Lung microvascular endothelial cell (primary cell): ENCODE results near the gene ZNF653. TPM values are rescaled to one million over a fixed set of nuclear protein-coding genes. Genes with fewer than 3 reads are reported as not detected.
"Not testable (repeated sequence)": the region's sequence is repeated elsewhere in the genome, so short reads cannot be mapped to it uniquely, and the experiment has no call there.

ENCODE experiments used
- DNase-seq, 2 donors: peaks; one replicate each; pipeline versions ENCODE4 v3.0.0 to v3.0.0-alpha.2; 2010; ENCODE audit warnings: low read depth in 2 of 2
- total RNA-seq: library from RNA; depleted of rRNA; stranded (reverse); fragments of >200 nt; gene quantifications from 2 replicates; pipeline ENCODE4 v1.2.1, GENCODE V29; 2014

The ZNF653 gene
- total RNA-seq, 1 donor from 2014 or later = 7.5 TPM

DNA sequence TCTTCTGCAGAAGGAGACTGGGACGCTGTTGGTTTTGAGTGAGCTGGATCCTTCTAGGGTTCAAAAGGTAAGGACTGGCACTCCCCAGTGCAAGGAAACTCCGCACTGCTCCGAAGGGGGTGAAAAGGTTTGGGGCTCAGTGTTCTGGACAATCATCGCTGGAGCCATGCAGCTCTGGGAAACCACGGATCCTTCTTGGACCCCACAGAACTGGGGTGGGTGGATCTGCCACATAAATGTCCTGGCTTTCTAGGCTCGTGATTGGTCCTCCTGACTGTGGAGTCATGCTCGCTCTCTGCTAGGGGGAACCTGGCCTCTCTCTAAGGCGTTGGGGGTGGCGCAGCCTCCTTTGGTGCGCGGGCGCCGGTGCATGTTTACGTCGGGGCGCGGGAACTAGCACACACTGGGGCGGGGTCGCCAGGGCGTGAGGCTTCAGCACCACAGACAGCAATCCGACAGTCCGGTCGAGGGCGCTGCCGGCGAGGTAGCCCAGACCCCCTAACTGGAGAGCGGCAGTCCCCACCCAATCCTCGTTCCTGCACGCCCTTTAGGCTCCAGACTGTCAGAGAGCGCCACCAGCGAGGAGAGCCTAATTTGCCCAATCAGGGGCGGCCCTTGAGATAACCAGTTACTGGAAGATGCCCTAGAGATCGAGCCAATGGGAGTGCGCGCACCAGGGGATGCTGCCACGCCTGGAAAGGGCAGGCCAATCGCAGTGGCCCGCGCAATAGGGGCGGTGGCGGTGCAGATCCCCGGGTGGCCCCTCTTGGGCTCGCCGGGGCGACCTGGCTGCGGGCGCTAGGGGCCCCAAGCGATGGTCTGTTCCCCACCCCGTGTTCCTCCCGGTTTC is 23.9 kb downstream of the ZNF653 start:
- DNase-seq = peak; percentile 83 to 88

DNA sequence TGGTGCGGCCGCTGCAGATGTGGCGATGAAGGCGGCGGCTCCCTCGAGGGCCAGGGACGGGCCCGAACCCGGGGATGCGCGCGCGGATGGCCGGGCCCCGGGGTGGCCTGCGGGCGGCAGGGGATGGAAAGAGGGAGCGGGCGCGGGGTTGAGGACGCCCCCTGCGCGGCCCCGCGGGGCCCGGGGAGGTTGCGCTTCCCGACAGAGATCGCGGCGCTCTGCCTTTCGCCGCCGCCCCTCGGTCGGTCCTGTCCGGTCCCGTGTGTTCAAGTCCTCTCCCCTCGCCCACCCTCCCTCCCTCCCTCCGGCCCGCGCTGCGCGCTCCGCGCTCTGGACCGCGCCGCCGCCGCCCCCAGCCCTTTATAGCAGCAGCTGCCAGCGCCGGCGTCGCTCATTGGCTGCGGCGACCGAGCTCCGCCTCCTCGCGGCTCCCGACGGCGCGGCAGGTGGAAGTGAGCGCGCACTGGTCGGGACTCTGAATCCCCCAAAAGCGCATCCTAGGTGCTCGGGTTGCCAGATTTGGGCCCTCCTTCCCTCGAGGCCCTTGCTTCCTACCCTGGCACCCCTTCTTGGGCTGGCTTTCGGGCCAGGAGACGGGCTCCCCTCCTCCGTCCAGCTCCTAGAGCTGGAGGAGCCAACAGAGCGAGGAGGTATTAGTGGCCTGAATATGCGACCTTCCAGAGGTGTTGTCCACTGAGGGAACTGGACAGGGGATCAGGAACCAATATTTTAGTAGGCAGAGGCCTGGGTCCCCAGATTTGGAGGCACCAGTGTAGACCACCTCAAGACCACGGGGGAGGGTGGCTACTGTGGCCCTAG is 24.7 kb downstream of the ZNF653 start, which contains the start of gene ELAVL3:
TSS of gene ELAVL3 (minus strand) at position 332 of the 819 bp plus-strand sequence. CDS start 438 bp downstream, outside the sequence.
- peak in 1 of 2 donors; percentile 23 for DNase-seq

DNA sequence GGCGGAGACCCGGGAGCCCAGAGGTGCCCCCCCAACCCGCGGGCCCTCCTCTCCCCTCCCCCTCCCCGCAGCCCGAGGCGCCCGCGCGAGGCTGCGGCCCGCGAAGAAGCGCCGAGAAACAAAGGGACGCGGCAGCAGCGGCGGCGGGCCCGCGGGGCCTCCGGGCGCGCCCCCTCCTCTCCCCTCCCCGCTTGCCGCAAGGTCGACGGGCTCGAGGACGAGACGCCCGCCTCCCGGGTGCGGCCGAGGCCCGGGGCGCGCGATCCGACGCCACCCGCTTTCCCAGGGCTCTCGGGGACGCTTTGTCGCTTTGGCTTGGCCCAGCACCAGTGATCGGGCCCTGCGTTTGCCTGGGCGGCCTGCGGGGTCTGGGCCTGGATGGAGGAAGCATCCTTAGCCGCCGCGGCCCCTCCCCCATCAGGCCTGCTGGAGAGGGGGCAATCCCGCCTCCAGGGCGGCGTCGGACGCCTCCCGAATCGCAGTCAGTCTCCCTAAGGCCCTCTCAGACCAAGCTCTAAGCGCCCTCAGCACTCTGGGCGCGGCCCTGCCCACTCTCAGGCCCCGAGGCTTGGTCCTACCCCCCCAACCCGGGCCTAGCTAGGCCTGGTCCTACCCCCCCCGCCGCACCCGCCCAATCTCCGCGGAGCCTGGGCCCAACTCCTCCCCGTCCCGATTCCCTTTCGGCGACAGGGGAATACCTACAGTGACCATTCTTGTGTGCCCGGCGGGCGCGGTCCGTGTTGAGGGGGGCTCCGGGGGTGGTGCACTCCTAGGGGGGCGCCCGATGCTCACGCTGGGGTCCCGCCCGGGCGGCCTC is 25.5 kb downstream of the ZNF653 start:
- DNase-seq = no peak

DNA sequence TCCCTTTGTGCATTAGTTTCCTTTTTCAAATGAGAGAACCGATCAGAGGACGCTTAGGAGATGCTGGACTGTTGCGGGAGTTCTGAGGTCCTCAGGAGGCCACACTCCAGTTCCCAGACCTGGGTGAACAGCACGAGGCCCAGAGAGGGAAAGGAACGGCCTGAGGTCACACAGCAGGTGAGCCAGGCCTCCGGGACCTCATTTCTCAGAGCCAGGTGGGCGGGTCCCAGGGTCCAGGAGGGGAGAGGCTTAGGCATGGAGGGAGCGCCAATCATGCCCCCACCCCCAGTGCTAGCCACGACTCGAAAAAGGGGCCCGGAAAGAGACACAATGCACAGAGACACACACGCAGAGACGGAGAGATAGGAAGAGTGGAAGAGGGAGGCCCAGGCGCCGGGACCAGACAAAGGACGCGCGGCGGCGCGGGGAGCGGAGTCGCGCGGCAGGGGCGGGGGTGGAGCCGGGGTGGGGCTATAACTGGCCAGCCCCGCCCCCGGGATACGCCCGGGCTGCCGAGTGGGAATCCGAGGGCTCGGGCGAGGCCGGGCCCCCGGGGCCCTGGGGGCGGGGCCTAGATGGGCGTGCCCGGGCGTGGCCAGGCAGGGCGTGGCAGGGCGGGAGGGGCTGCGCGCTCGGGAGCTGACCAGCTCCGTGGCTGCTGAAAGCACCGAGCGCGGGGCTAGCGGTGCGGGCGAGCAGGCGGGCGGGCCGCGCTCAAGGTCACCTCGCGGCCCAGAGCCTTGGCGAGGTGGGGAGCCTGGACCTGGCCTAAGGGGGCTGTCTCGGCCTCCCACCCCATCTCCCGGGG is 26.3 kb downstream of the ZNF653 start:
- DNase-seq = no peak

DNA sequence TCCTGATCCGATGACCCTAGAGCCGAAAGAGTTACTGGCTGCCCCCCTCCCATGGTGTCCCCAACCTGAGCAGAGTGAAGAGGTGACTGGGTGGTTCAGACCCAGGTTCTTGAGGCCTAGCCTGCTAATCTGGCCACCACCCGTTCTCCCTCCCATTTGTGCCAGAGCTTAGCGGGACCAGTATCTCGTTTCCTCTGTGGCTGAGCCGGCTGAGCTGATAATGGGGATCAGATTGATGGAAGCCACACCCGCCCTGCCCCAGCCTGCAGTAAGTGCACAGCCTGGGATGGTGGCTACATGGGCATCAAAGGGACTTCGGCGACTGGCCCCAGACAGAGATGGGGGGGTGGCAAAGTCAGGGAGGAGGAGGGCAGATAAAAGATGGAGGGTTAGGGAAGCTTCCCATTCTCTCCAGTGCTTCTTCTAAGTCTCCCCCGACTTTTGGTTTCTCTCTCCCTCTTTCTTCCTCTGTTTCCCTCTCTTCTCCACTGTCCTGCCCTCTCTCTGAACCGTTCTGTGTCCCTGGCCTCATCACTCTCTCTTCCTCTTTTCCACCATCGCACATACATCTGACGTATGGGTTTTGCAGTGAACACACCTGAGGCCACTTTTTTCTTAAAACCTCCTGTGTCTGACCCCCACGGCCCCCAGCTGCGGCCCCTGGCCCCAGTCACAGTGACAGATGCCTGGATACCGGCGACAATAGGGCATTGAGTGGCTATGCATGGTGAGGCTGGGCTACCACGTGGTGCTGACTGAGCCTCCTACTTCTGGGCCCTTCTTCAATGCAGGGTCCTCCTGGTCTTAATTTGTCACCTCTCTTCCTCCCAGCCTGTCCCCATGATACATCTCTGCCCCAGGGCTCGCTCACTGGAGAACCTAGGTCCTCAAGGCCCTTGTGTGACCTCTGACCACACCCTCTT is 27.2 kb downstream of the ZNF653 start:
- DNase-seq = no peak

DNA sequence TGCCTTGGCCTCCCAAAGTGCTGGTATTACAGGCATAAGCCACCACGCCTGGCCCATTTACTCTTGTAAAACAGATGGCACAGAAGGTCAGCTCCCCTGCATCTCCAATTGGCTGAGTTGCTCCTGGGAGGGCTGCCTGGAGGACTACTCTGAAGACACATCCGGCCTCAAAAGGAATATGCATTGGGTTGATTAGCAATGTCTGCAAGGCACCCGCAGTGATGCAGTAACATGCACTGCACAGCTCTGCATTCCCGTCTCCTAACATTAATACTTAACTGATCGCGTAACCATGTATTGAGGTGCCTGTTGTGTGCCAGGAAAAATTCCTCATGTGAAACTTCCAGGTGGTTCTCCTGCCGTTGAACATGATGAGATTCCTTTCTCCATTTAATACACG is 29.8 kb downstream of the ZNF653 start:
- no peak for DNase-seq

DNA sequence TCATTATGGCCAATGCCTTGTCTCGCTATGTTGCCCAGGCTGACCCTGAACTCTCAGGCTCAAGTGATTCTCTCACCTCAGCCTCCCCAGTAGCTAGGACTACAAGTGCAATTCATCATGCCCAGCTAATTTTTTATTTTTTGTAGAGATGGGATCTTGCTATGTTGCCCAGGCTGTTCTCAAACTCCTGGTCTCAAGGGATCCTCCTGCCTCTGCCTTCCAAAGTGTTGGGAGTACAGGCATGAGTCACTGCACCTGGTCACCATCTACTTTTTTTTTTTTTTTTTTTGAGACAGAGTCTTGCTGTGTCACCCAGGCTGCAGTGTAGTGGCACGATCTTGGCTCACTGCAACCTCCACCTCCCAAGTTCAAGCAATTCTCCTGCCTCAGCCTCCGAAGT is 30.3 kb downstream of the ZNF653 start:
- DNase-seq = not testable (repeated sequence)

DNA sequence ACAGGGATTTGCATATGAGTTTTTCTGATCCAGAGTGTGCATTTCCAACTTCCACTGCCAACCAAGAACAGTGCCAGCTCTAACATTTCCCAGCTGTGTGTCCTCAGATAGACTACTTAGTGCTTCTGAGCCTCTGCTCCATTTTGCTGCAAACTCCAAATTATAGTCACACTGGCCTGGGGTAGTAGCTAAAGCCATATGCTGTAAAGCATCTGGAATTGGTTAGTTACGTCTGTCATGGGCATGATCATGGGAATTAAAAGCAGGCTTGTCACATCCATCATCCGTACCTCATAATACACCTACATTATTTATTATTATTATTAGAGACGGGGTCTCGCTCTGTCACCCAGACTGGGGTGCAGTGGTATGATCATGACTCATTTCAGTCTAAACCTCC is 31.9 kb downstream of the ZNF653 start:
- no peak for DNase-seq

DNA sequence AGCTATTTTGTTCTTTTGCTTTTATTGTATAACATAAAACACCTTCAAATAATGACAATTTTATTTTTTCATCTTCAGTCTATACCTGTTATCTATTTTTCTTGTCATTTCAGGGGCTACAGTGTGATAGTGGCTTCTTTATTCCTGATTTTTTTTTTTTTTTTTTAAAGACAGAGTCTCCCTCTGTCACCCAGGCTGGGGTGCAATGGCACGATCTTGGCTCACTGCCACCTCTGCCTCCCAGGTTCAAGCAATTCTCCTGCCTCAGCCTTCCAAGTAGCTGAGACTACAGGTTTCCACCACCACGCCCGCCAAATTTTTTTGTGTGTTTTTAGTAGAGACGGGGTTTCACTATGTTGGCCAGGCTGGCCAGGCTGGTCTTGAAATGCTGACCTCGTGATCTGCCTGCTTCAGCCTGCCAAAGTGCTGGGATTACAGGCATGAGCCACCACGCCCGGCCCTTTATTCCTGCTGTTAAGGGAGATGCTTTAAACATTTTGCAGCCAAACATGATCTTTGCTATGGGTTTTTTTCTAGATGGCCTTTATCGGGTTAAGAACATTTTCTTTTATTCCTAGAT is 37.3 kb downstream of the ZNF653 start:
- not testable (repeated sequence) for DNase-seq

DNA sequence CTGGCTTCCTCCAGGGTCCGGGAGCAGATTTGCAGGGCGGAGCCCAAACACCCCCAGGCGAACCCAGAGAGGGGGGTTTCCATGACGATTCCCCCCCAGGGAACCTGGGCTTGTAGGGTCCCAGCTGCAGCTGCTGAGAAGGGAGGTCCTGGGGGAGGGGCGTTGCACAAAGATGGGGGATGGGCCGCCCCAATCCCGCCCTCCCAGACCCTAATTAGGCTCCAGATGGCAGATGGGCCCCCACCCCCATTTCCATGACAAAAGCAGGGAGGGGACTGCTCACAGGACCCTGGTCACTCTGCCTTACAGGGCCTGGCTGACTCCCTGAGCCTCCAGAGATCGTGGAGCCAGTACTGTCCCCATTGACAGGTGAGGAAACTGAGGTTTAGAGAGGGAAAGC is 40.0 kb downstream of the ZNF653 start:
- DNase-seq = no peak

DNA sequence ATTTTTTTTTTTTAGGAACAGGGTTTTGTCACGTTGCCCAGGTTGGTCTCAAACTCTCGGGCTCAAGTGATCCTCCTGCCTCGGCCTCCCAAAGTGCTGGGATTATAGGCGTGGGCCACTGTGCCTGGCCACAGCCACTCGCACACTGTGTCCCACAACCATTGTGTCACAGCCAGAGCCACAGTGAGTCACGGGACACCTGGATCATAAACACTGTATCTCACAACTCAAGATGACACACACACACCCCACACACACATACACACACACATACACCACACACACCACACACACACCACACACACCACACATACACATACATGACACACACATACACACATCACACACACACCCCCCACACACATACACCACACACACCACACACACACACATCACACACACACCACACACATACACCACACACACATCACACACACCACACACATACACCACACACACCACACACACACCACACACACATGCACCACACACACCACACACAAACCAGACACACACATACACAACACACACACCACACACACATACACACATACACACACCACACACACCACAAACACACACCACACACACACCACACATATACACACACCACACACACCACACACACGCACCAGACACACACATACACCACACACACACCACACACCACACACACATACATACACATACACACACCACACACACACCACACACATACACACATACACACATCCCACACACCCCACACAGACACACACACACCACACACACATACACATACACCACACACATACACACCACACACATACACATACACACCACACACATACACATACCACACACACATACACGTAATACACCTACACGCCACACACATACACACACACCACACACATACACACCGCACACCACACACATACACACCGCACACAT is 41.0 kb downstream of the ZNF653 start:
- DNase-seq = no peak

DNA sequence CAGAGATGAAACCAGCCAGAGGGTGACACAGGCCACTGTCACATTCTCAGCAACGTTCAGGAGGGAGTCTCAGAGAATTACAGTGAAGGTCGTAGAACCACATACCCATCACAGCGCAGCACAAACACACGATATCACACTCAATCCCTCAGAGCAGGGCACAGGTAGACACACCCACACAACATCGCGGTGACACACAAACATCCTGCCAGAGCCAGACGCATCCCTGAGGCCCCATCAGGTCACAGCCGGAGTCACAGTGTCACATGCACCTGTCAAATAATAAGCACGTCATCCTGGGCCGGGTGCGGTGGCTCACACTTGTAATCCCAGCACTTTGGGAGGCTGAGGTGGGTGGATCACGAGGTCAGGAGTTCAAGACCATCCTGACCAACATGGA is 42.2 kb downstream of the ZNF653 start:
- no peak for DNase-seq

DNA sequence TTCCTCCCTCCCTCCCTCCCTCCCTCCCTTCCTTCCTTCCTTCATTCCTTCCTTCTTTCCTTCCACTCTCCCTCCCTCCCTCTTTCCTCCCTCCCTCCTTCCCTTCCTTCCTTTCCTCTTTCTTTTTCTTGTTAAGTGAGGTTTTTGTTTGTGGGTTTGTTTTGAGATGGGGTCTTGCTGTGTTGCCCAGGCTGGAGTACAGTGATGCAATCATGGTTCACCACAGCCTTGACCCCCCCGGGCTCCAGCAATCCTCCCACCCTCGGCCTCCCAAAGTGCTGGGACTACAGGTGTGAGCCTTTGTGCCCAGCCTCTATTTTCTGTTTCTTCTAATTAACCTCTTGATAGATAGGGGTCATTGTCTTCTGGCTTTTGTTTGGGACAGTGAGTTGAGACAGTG is 44.2 kb downstream of the ZNF653 start:
- DNase-seq = no peak

DNA sequence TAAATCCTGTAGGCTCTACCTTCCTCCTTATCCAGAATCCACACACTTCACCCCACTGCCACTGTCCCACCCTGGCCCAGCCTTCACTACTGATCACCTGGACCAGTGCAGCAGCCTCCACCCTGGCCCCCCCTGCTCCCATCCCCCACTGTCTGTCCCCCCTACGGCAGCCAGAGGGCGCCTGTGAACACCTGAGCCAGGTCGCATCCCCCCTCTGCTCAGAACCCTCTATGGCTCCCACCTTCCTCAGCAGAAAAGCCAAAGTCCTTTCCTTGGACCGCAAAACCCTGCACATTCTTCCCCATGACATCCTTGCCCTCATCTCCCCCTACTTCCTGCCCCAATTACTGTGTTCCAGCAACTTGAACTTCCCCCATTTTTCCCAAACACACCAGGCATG is 45.4 kb downstream of the ZNF653 start:
- peak in 1 of 2 donors; percentile 21 for DNase-seq

DNA sequence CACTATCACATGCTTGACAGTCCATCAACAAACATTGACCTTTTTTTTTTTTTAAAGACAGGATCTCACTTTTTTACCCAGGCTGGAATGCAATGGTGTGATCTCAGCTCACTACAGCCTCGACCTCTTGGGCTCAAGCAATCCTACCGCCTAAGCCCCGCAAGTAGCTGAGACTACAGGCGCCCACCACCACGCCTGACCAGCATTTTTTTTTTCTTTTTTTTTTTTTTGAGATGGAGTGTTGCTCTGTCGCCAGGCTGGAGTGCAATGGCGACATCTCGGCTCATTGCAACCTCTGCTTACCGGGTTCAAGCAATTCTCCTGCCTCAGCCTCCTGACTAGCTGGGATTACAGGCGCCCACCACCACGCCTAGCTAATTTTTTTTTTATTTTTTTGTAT is 46.7 kb downstream of the ZNF653 start:
- not testable (repeated sequence) for DNase-seq

DNA sequence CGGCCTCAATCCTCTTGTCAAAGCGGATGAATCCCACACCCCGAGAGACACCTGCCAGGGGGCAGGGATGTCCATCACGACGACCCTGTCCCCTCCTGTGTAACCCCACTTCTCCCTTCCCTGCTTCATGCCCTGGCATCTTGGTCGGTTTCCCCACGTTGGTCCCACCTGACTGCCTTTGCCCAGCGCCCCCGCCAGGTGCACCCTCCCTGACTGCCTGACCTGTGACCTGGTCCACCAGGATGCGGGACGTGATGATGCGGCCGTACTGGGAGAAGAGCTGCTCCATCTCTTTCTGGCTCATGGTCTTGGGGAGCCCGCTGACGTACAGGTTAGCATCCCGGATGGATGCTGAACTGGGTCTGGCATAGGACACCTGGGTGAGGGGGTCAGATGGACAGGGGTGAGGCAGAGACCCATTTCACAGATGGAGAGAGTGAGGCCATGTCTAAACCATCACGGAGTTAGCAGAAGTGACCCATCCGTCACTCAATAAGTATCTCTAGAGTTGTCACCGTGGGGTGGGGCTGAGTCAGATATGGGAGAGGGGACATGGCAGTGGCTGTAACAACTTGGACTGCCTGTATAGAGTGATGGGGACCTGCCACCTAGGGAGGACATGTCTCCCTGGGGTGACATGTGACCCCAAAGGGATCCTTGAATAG is 47.3 kb downstream of the ZNF653 start:
- DNase-seq = no peak

DNA sequence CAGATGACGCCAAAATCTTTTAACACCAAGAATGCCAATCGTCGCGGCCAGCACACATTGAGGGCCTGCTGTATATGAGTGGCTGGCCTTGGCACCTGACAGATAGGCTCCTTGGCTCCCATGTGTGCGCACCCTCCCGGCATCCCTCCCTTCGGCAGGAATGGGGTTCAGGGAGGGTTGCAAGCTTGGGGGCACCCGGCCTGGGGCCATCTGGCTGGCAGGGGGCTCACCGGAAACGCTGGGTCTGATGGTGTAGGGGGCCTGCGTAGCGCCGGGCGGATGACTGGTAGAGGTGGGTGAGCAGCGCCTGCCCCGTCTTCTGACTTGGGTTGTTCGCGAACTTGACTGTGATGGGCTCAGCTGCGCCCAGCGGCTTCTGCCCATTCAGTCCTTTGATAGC is 47.8 kb downstream of the ZNF653 start:
- DNase-seq = no peak

DNA sequence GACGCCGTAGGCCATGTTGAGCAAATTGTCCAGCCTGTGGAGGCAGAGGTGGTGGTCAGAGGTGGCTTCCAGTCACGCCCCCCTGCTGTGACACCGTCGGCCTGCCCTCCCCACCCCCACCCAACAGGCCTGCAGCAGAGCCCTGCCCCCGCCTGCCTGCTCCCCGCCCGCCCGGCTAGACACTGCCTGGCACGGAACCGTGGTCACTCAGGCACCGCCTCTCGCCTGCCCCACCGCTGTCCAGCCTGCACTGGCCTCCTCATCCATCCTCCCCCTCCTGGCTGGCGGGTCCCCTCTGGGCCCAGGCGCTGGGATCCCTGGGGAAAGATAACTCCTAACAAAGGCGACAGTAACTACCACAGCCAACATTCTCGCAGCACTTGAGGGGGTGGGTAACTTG is 48.5 kb downstream of the ZNF653 start:
- DNase-seq = no peak
